Prostate gland (tissue), 2 donors: ENCODE measurements around the gene UQCRC2.

Experiments used
- POLR2A ChIP-seq: fragments of 450-650 bp; IDR thresholded peaks from one replicate; pipeline ENCODE4 v1.6.1; 2016; ENCODE audit warnings: antibody characterized with exemption, mild to moderate bottlenecking
- POLR2AphosphoS5 ChIP-seq: sonication (generic); formaldehyde crosslinking; IDR thresholded peaks from one replicate; pipeline ENCODE4 v1.6.1; 2017; ENCODE audit warnings: antibody characterized with exemption
- TF ChIP-seq, protein P1 (sequence below), 4 experiments: fragments of 200-600 bp in 2 of 4; fragments of 450-650 bp in 2 of 4; sonication (generic) in 2 of 4; IDR thresholded peaks; 1 replicate in 3 of 4; 2 replicates in 1 of 4; pipeline ENCODE4 v1.5.1; 2016 to 2019; ENCODE audit warnings: antibody characterized with exemption in 4 of 4, mild to moderate bottlenecking in 2 of 4, moderate library complexity in 2 of 4

DNA sequence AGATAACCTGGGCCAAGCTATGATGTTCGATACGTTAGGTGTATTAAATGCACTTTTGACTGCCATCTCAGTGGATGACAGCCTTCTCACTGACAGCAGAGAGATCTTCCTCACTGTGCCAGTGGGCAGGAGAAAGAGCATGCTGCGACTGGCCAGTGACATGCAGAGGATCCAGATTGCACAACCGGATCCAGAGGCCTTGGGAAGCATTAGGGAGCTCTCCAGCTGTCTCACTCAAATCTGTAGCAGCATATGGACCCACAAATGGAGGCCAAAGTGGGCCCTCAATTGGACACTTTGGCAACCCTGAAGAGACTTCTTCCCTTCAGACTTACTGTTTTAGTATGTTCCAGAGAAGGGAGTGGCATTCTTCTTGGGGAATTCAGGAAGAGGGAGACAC, 26.9 kb downstream of the UQCRC2 start:
- TF ChIP-seq POLR2A (no peak), POLR2AphosphoS5 (no peak)
- TF ChIP-seq, protein P1, sequence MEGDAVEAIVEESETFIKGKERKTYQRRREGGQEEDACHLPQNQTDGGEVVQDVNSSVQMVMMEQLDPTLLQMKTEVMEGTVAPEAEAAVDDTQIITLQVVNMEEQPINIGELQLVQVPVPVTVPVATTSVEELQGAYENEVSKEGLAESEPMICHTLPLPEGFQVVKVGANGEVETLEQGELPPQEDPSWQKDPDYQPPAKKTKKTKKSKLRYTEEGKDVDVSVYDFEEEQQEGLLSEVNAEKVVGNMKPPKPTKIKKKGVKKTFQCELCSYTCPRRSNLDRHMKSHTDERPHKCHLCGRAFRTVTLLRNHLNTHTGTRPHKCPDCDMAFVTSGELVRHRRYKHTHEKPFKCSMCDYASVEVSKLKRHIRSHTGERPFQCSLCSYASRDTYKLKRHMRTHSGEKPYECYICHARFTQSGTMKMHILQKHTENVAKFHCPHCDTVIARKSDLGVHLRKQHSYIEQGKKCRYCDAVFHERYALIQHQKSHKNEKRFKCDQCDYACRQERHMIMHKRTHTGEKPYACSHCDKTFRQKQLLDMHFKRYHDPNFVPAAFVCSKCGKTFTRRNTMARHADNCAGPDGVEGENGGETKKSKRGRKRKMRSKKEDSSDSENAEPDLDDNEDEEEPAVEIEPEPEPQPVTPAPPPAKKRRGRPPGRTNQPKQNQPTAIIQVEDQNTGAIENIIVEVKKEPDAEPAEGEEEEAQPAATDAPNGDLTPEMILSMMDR (IDR thresholded peaks at IDR 0.05) = no peak
